Progenitor cell of endocrine pancreas (in vitro differentiated cells): Measurements from ENCODE around the gene VPS26C. TPM values are rescaled to one million over a fixed set of nuclear protein-coding genes. Genes with fewer than 3 reads are reported as not detected.
A peak's percentile ranks its signal among the peaks of the same experiment; 100 is the strongest.
"Not testable (repeated sequence)": the region's sequence is repeated elsewhere in the genome, so short reads cannot be mapped to it uniquely, and the experiment has no call there.

ENCODE experiments used
- DNase-seq: peaks from one replicate; pipeline ENCODE4 v3.0.0; 2021; ENCODE audit warnings: low spot score; ENCODE audit not compliant: unreplicated experiment
- H3K27ac Mint-ChIP-seq: 2 replicates; pipeline ENCODE4 v1.8.0; 2021; ENCODE audit warnings: mild to moderate bottlenecking, moderate library complexity, mixed read lengths
- H3K27me3 Mint-ChIP-seq: 2 replicates; pipeline ENCODE4 v1.8.0; 2021; ENCODE audit warnings: mixed read lengths
- H3K36me3 Mint-ChIP-seq: 2 replicates; pipeline ENCODE4 v1.8.0; 2022; ENCODE audit warnings: mixed read lengths; ENCODE audit not compliant: insufficient read depth
- H3K4me1 Mint-ChIP-seq: 2 replicates; pipeline ENCODE4 v1.8.0; 2021; ENCODE audit warnings: low read depth, mixed read lengths
- H3K4me3 Mint-ChIP-seq: 2 replicates; pipeline ENCODE4 v1.8.0; 2021; ENCODE audit warnings: low read depth, mild to moderate bottlenecking, moderate library complexity, mixed read lengths
- H3K9me3 Mint-ChIP-seq: 2 replicates; pipeline ENCODE4 v1.8.0; 2021; ENCODE audit warnings: low read depth, mixed read lengths
- total RNA-seq: library from RNA; stranded (reverse); gene quantifications from 2 replicates; pipeline ENCODE4 v1.2.1, GENCODE V29; 2021
- TF ChIP-seq, protein P1 (sequence below): fragments of 200-600 bp; sonication (generic); IDR thresholded peaks from one replicate; pipeline ENCODE4 v1.5.0; 2021; ENCODE audit warnings: antibody characterized with exemption, mild to moderate bottlenecking; ENCODE audit not compliant: unreplicated experiment

VPS26C gene
- total RNA-seq, 1 donor from 2014 or later, result 38.7 TPM

DNA sequence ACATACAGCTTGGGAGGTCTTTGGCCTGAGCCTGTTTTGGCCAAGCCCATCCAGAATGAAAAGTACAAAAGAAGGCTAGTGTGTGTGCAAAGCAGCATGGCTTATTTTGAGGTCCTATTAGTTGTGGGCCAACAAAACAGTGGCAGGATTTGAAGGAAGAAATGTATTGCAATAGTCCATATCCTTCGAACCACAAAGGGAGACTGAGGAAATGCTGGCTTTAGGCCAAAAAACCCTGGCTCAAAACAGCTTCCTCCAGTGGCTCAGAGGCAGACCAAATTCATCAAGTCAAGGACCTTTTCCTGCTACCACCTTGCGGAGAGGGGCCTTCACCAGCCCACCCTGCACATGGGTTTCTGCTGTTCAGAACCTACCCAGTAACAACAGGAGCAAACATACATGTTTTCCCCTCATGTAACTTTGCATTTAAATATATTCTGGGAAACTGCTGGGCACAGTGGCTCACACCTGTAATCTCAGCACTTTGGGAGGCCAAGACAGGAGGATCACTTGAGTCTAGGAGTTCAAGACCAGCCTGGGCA, 43.3 kb downstream of the VPS26C start:
- peaks cover 57% of the 10 kb centered on the region for H3K36me3 Mint-ChIP-seq
- no peak overlapping the region for H3K27ac Mint-ChIP-seq
- DNase-seq, result no peak
- TF ChIP-seq, protein P1, sequence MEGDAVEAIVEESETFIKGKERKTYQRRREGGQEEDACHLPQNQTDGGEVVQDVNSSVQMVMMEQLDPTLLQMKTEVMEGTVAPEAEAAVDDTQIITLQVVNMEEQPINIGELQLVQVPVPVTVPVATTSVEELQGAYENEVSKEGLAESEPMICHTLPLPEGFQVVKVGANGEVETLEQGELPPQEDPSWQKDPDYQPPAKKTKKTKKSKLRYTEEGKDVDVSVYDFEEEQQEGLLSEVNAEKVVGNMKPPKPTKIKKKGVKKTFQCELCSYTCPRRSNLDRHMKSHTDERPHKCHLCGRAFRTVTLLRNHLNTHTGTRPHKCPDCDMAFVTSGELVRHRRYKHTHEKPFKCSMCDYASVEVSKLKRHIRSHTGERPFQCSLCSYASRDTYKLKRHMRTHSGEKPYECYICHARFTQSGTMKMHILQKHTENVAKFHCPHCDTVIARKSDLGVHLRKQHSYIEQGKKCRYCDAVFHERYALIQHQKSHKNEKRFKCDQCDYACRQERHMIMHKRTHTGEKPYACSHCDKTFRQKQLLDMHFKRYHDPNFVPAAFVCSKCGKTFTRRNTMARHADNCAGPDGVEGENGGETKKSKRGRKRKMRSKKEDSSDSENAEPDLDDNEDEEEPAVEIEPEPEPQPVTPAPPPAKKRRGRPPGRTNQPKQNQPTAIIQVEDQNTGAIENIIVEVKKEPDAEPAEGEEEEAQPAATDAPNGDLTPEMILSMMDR, result no peak
- no peaks in the 10 kb centered on the region for H3K4me1 Mint-ChIP-seq
- H3K4me3 Mint-ChIP-seq, result no peak overlapping the region
- H3K27me3 Mint-ChIP-seq, result no peaks in the 10 kb centered on the region
- H3K9me3 Mint-ChIP-seq, result no peaks in the 10 kb centered on the region

DNA sequence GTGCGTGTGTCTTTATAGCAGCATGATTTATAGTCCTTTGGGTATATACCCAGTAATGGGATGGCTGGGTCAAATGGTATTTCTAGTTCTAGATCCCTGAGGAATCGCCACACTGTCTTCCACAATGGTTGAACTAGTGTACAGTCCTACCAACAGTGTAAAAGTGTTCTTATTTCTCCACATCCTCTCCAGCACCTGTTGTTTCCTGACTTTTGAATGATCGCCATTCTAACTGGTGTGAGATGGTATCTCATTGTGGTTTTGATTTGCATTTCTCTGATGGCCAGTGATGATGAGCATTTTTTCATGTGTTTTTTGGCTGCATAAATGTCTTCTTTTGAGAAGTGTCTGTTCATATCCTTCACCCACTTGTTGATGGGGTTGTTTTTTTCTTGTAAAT, 44.9 kb downstream of the VPS26C start:
- H3K27ac Mint-ChIP-seq, H3K9me3 Mint-ChIP-seq, H3K4me1 Mint-ChIP-seq, H3K4me3 Mint-ChIP-seq, H3K27me3 Mint-ChIP-seq, DNase-seq: not testable (repeated sequence)
- peaks cover 49% of the 10 kb centered on the region for H3K36me3 Mint-ChIP-seq

DNA sequence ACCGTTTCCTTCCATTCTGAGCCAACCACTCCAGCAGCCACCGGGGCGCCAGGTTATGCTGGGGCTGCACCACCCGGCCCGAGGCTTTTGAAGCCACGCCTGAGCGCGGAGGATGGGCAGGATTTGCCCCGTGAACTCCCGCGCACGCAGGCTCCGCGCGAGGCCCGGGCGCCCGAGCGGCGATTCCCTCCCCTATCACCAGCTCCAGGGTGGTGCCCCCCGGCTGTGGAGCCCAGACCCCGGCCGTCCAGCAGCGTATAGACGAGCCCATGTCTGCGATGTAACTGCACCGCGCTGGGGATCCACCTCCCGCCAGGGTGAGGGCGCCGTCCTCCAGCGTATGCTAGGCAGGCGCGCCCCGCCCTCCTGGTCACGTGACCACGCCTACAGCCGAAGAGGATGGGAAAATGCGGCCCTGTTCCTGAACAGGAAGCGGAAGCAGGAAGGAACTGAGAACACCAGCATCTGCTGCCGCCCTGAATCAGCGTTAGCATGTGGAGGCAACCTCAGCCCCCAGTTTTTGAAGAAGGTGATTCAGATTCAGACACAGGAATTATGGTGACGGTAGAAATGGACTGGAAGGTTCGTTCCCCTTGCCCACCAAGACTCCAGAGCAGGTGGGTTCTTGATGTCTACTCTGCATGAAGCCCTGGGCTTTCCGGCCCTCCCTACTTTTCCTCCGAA, 46.0 kb downstream of the VPS26C start:
- H3K4me3 Mint-ChIP-seq, result peak overlapping the region; percentile 67
- H3K4me1 Mint-ChIP-seq, result no peaks in the 10 kb centered on the region
- peaks cover 44% of the 10 kb centered on the region for H3K36me3 Mint-ChIP-seq
- DNase-seq, result peak; percentile 35
- no peaks in the 10 kb centered on the region for H3K9me3 Mint-ChIP-seq
- H3K27ac Mint-ChIP-seq, result no peak overlapping the region
- TF ChIP-seq, protein P1, result no peak
- H3K27me3 Mint-ChIP-seq, result no peaks in the 10 kb centered on the region

DNA sequence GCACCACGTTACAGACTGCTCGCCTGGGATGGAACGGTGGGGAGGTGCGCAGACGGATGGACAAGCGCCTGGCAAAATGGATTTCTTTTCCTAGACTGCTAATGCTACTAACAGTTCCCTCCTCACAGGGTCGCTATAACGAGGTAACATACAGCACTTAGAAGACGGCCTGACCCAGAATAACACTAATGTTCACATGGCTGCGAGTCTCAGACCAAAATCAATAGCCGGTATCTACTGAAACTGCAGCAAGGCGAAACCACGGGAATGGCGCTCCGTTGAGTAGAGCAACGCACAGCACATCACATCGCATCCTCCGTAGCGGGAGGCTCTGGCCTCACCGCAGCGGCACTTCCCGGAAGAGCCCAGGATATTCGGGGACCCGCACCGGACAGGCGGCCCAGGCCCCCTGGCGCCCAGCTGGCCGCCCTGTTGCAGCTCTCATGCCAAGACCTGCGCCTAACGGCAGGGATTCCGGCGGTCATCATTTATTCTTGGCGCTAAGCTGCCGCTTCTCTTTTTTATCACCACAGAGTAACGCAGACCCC, 46.6 kb downstream of the VPS26C start:
- Mint-ChIP-seq H3K4me1 (no peaks in the 10 kb centered on the region), H3K36me3 (peaks cover 39% of the 10 kb centered on the region), H3K9me3 (no peaks in the 10 kb centered on the region), H3K4me3 (peak overlapping the region; percentile 67), H3K27ac (peak overlapping the region; percentile 71), H3K27me3 (no peaks in the 10 kb centered on the region)
- DNase-seq, result no peak
- TF ChIP-seq, protein P1, result no peak

DNA sequence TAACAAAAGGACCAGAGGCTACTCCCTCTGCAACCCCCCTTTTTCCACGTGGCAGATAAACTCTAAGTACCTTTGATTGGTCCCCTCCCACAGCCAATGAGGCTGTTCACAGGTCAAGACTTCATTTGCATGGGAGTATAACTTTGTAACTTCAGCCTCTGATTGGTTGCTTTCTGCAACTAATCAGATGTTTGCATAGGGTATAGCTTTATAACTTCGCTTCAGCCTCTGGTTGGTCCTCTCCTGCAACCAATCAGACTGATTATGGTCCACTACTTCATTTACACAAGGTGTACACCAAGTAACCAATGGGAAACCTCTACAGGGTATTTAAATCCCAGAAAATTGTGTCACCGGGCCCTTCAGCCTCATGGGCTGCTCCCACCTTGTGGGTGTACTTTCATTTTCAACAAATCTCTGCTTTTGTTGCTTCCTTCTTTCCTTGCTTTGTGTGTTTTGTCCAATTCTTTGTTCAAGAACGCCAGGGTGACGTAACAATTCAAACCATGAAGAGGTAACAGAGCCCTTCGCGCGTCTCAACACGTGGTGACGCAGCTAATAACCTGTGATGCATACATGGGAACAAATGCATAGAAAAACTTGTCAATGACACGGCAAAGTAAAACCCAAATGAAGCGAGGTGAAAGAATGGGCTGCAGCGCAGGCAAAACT, 47.2 kb downstream of the VPS26C start:
- H3K9me3 Mint-ChIP-seq, result no peaks in the 10 kb centered on the region
- no peaks in the 10 kb centered on the region for H3K27me3 Mint-ChIP-seq
- H3K4me3 Mint-ChIP-seq, result no peak overlapping the region
- TF ChIP-seq, protein P1, result no peak
- H3K36me3 Mint-ChIP-seq, result peaks cover 35% of the 10 kb centered on the region
- no peaks in the 10 kb centered on the region for H3K4me1 Mint-ChIP-seq
- no peak for DNase-seq
- peak overlapping the region; percentile 71 for H3K27ac Mint-ChIP-seq
